Suppressor macrophage treated with lipopolysaccharide for 1 hour (primary cell): ENCODE data around the gene PALD1.
A peak's percentile ranks its signal among the peaks of the same experiment; 100 is the strongest.

Experiments used
- DNase-seq, 3 donors: peaks; one replicate each; pipeline ENCODE4 v3.0.0-alpha.2; 2020 to 2022

Gene PALD1

GRCh38 chr10:70537398-70538194, 59.0 kb downstream of the PALD1 start:
- DNase-seq = peak in 1 of 3 donors; percentile 23

GRCh38 chr10:70538195-70538520, 59.6 kb downstream of the PALD1 start:
- DNase-seq = no peak

- no peak for DNase-seq
Measured at GRCh38 chr10:70538731-70539338, 60.3 kb downstream of the PALD1 start.

GRCh38 chr10:70539471-70539870, 60.9 kb downstream of the PALD1 start:
- DNase-seq = no peak

- DNase-seq = peak; percentile 33 to 65 (median 53)
Measured at GRCh38 chr10:70540089-70540788, 61.7 kb downstream of the PALD1 start.

GRCh38 chr10:70540789-70541360, 62.3 kb downstream of the PALD1 start:
- DNase-seq = no peak

- no peak for DNase-seq
Measured at GRCh38 chr10:70541736-70542564, 63.4 kb downstream of the PALD1 start.

GRCh38 chr10:70542565-70542938, 64.0 kb downstream of the PALD1 start:
- DNase-seq = no peak

GRCh38 chr10:70543911-70544310, 65.3 kb downstream of the PALD1 start:
- no peak for DNase-seq

GRCh38 chr10:70544431-70545340, 66.1 kb downstream of the PALD1 start:
- peak; percentile 29 to 52 (median 42) for DNase-seq

- no peak for DNase-seq
Measured at GRCh38 chr10:70546584-70546983, 68.0 kb downstream of the PALD1 start.

- no peak for DNase-seq
Measured at GRCh38 chr10:70549351-70549961, 70.9 kb downstream of the PALD1 start.

GRCh38 chr10:70549962-70550458, 71.4 kb downstream of the PALD1 start:
- DNase-seq = peak; percentile 73 to 81 (median 79)

- DNase-seq = no peak
Measured at GRCh38 chr10:70550459-70550858, 71.9 kb downstream of the PALD1 start.

- no peak for DNase-seq
Measured at GRCh38 chr10:70551466-70551865, 72.9 kb downstream of the PALD1 start.

- no peak for DNase-seq
Measured at GRCh38 chr10:70551971-70552422, 73.4 kb downstream of the PALD1 start.

GRCh38 chr10:70552586-70552985, 74.0 kb downstream of the PALD1 start:
- no peak for DNase-seq

- no peak for DNase-seq
Measured at GRCh38 chr10:70555371-70555770, 76.8 kb downstream of the PALD1 start.

GRCh38 chr10:70557086-70557845, 78.7 kb downstream of the PALD1 start:
- DNase-seq = no peak

- no peak for DNase-seq
Measured at GRCh38 chr10:70557876-70558275, 79.3 kb downstream of the PALD1 start.
